ENCODE data around the gene DNM1L. TPM values are rescaled to one million over a fixed set of nuclear protein-coding genes. Genes with fewer than 3 reads are reported as not detected.

DNM1L gene
- total RNA-seq, 1 experiment from 2014 or later = 79.8 TPM

- no peak overlapping the region for H3K4ac ChIP-seq (ENCODE audit: low read depth, low read length)
- Mint-ChIP-seq H3K36me3 (ENCODE audit: insufficient read depth in 1 of 3, low read depth in 3 of 3) (peaks cover 19 to 33% (median 27%) of the 10 kb centered on the region in 3 experiments), H3K27ac (peak overlapping the region in 2 of 3 experiments; percentile 8 to 60; a peak in 3 of 7 replicates), H3K4me3 (no peak overlapping the region), H3K9me3 (peaks cover 0 to 2% of the 10 kb centered on the region in 2 experiments; a peak in 2 of 5 replicates), H3K4me1 (peaks cover 20 to 28% of the 10 kb centered on the region in 2 experiments), H3K27me3 (ENCODE audit: low read depth) (no peaks in the 10 kb centered on the region)
- H4K91ac ChIP-seq (ENCODE audit: insufficient read length, low read depth, low read length) = no peak overlapping the region
- H3K18ac ChIP-seq (ENCODE audit: insufficient read length, low read depth, low read length) = no peak overlapping the region
- no peak overlapping the region for H3K9ac ChIP-seq (ENCODE audit: extremely low read depth, insufficient read length, low read length)
- H2BK15ac ChIP-seq (ENCODE audit: low read depth, low read length) = no peak overlapping the region
- no peaks in the 10 kb centered on the region for H3K23me2 ChIP-seq (ENCODE audit: insufficient read length, low read depth, low read length, poor library complexity, severe bottlenecking)
- H3K56ac ChIP-seq (ENCODE audit: insufficient read length, low read depth, low read length) = no peak overlapping the region
- no peaks in the 10 kb centered on the region for H3K9me3 ChIP-seq (ENCODE audit: control insufficient read depth, low read depth, low read length)
- no peak overlapping the region for H4K8ac ChIP-seq (replicated peaks; ENCODE audit: insufficient read length, low read depth, low read length)
- no peak overlapping the region for H2BK5ac ChIP-seq (ENCODE audit: insufficient read length, low read length)
- H3K23ac ChIP-seq (ENCODE audit: insufficient read length, low read depth, low read length) = no peak overlapping the region
- H3T11ph ChIP-seq (ENCODE audit: low read length) = no peak overlapping the region
- H3K27me3 ChIP-seq (ENCODE audit: insufficient read depth, low read length) = no peaks in the 10 kb centered on the region
- H3K27ac ChIP-seq (ENCODE audit: insufficient read length, low read depth, low read length) = no peak overlapping the region
- no peak overlapping the region for H2AFZ ChIP-seq (ENCODE audit: low read length)
- H3K14ac ChIP-seq (ENCODE audit: insufficient read depth, low read length) = no peak overlapping the region
- no peak overlapping the region for H2AK5ac ChIP-seq (ENCODE audit: insufficient read length, low read length)
- H2BK12ac ChIP-seq (ENCODE audit: insufficient read length, low read depth, low read length) = no peak overlapping the region
- no peak overlapping the region for H2BK20ac ChIP-seq (ENCODE audit: low read depth, low read length, poor library complexity, severe bottlenecking)
- TF ChIP-seq CTCF (conservative IDR thresholded peaks at IDR 0.05) = no peak
- H4K5ac ChIP-seq (ENCODE audit: insufficient read length, low read depth, low read length) = no peak overlapping the region
- H3K4me2 ChIP-seq (ENCODE audit: insufficient read depth, insufficient read length, low read length) = no peak overlapping the region
- no peak overlapping the region for H2BK120ac ChIP-seq (ENCODE audit: low read depth, low read length, poor library complexity, severe bottlenecking)
- H4K20me1 ChIP-seq (ENCODE audit: control insufficient read depth, insufficient read depth, insufficient read length) = no peaks in the 10 kb centered on the region
- H3K79me2 ChIP-seq (ENCODE audit: insufficient read depth, low read length) = peaks cover 29% of the 10 kb centered on the region; the same call in 1 of the 2 replicates
- H3K79me1 ChIP-seq (ENCODE audit: insufficient read depth, low read depth, low read length, poor library complexity, severe bottlenecking) = peaks cover 10% of the 10 kb centered on the region
- H3K4me1 ChIP-seq (ENCODE audit: insufficient read depth, low read length) = peaks cover 3% of the 10 kb centered on the region; the same call in 1 of the 2 replicates
- DNase-seq = peak; percentile 51
Measured at GRCh38 chr12:32688786-32689185, 9.7 kb downstream of the DNM1L start.

Data from H9 (cell line).